HepG2 (cell line): ENCODE measurements around the gene CNP. TPM values are rescaled to one million over a fixed set of nuclear protein-coding genes. Genes with fewer than 3 reads are reported as not detected.

Experiments
- AGO1 ChIP-seq: fragments of 200-400 bp; formaldehyde crosslinking; IDR thresholded peaks from 2 replicates; pipeline ENCODE4 v1.6.1; 2017; ENCODE audit warnings: mild to moderate bottlenecking, low read depth, low read length, moderate library complexity; ENCODE audit not compliant: poor library complexity, severe bottlenecking
- BCL3 ChIP-seq: sonication (generic); formaldehyde crosslinking; IDR thresholded peaks from 2 replicates; pipeline ENCODE4 v1.5.1; 2020; ENCODE audit warnings: mild to moderate bottlenecking, missing genetic modification reagents, moderate library complexity
- CBX5 ChIP-seq: sonication (generic); formaldehyde crosslinking; IDR thresholded peaks from 2 replicates; pipeline ENCODE4 v1.4.0; 2020; ENCODE audit warnings: missing genetic modification reagents, borderline replicate concordance
- CEBPB ChIP-seq: IDR thresholded peaks from 2 replicates; pipeline ENCODE4 v1.6.1; 2011; ENCODE audit warnings: low read depth, low read length, improper control_type of control experiment, borderline replicate concordance
- CERS6 ChIP-seq: sonication (generic); formaldehyde crosslinking; IDR thresholded peaks from 2 replicates; pipeline ENCODE4 v1.5.0; 2020; ENCODE audit warnings: missing genetic modification reagents
- GTF2F1 ChIP-seq: fragments of 150-350 bp; IDR thresholded peaks from 2 replicates; pipeline ENCODE4 v1.6.1; 2014; ENCODE audit warnings: low read length
- HNRNPUL1 ChIP-seq: fragments of 200-400 bp; formaldehyde crosslinking; IDR thresholded peaks from 2 replicates; pipeline ENCODE4 v1.6.1; 2017; ENCODE audit warnings: low read depth, mild to moderate bottlenecking, low read length, moderate library complexity
- PLSCR1 ChIP-seq: sonication (generic); formaldehyde crosslinking; IDR thresholded peaks from 2 replicates; pipeline ENCODE4 v1.5.0; 2020; ENCODE audit warnings: missing genetic modification reagents, mild to moderate bottlenecking, borderline replicate concordance
- POLR2G ChIP-seq: fragments of 200-400 bp; formaldehyde crosslinking; IDR thresholded peaks from 2 replicates; pipeline ENCODE4 v1.6.1; 2018; ENCODE audit warnings: mild to moderate bottlenecking, low read depth, low read length, moderate library complexity
- RBM22 ChIP-seq: fragments of 200-400 bp; formaldehyde crosslinking; optimal IDR thresholded peaks from 2 replicates; pipeline ENCODE3; 2017; ENCODE audit warnings: mild to moderate bottlenecking, low read length, moderate library complexity
- SNAI1 ChIP-seq: sonication (generic); formaldehyde crosslinking; IDR thresholded peaks from 2 replicates; pipeline ENCODE4 v1.5.0; 2020; ENCODE audit warnings: mild to moderate bottlenecking, missing genetic modification reagents, borderline replicate concordance
- TARDBP ChIP-seq: sonication (generic); formaldehyde crosslinking; IDR thresholded peaks from 2 replicates; pipeline ENCODE4 v1.8.0; 2022; ENCODE audit warnings: mild to moderate bottlenecking, missing genetic modification reagents
- ZKSCAN1 ChIP-seq: fragments of 150-350 bp; IDR thresholded peaks from 2 replicates; pipeline ENCODE4 v1.6.1; 2014; ENCODE audit warnings: low read length
- ZNF263 ChIP-seq: sonication (generic); formaldehyde crosslinking; IDR thresholded peaks from 2 replicates; pipeline ENCODE4 v1.4.0; 2020; ENCODE audit warnings: missing genetic modification reagents
- ZNF572 ChIP-seq: sonication (generic); formaldehyde crosslinking; IDR thresholded peaks from 2 replicates; pipeline ENCODE4 v1.5.1; 2020; ENCODE audit warnings: mild to moderate bottlenecking, missing genetic modification reagents
- ZNF687 ChIP-seq: sonication (generic); formaldehyde crosslinking; IDR thresholded peaks from 2 replicates; pipeline ENCODE4 v1.5.1; 2020; ENCODE audit warnings: mild to moderate bottlenecking, missing genetic modification reagents, moderate library complexity
- ZNF766 ChIP-seq: sonication (generic); formaldehyde crosslinking; IDR thresholded peaks from 2 replicates; pipeline ENCODE4 v1.5.0; 2020; ENCODE audit warnings: missing genetic modification reagents, borderline replicate concordance
- polyA plus RNA-seq, 8 experiments: library from polyadenylated mRNA; depleted of rRNA in 3 of 8; stranded (reverse) in 7 of 8; unstranded in 1 of 8; fragments of >200 nt; fragmentation: Illumina TruSeq in 4 of 8; extraction: Trizol in 4 of 8; gene quantifications; 2 replicates each; pipeline versions ENCODE4 v1.2.1 to v1.2.3, GENCODE V29; 2011 to 2016; ENCODE audit warnings: low read depth in 4 of 8, missing spikeins in 1 of 8, mixed read lengths in 1 of 8; ENCODE audit not compliant: insufficient read depth in 1 of 8
- total RNA-seq, 5 experiments: library from RNA; depleted of rRNA; stranded (reverse); fragments of >200 nt; fragmentation: Illumina TruSeq; extraction: Trizol; gene quantifications; 2 replicates each; pipeline ENCODE4 v1.2.3, GENCODE V29; 2016; ENCODE audit warnings: low read depth in 1 of 5
- TF ChIP-seq, protein P1 (sequence below): sonication (generic); formaldehyde crosslinking; IDR thresholded peaks from 2 replicates; pipeline ENCODE4 v1.8.0; 2022; ENCODE audit warnings: missing genetic modification reagents, mild to moderate bottlenecking, moderate library complexity, borderline replicate concordance

CNP gene
- total and polyA plus RNA-seq, 2 of the 13 experiments (the other 11 are each of a cell fraction or from before 2014, with no cell fraction given), result 97.2 to 161 TPM

GRCh38 chr17:41975099-41976083 lies 8.8 kb downstream of the CNP start (continued):
- TF ChIP-seq ZNF766 (CRISPR knock-in tag) (no peak), HNRNPUL1 (no peak), POLR2G (peak; percentile 65), TARDBP (CRISPR knock-in tag) (no peak), CERS6 (no peak), GTF2F1 (no peak), ZKSCAN1 (no peak), ZNF263 (CRISPR knock-in tag) (no peak), BCL3 (CRISPR knock-in tag) (no peak), ZNF687 (CRISPR knock-in tag) (0 out of 2 replicates have a peak, but pooled peaks have one; percentile 3), AGO1 (peak; percentile 83), SNAI1 (no peak), PLSCR1 (CRISPR knock-in tag) (no peak), RBM22 (peak; percentile 57), CEBPB (no peak), ZNF572 (CRISPR knock-in tag) (no peak), CBX5 (CRISPR knock-in tag) (no peak)
- TF ChIP-seq, protein P1, sequence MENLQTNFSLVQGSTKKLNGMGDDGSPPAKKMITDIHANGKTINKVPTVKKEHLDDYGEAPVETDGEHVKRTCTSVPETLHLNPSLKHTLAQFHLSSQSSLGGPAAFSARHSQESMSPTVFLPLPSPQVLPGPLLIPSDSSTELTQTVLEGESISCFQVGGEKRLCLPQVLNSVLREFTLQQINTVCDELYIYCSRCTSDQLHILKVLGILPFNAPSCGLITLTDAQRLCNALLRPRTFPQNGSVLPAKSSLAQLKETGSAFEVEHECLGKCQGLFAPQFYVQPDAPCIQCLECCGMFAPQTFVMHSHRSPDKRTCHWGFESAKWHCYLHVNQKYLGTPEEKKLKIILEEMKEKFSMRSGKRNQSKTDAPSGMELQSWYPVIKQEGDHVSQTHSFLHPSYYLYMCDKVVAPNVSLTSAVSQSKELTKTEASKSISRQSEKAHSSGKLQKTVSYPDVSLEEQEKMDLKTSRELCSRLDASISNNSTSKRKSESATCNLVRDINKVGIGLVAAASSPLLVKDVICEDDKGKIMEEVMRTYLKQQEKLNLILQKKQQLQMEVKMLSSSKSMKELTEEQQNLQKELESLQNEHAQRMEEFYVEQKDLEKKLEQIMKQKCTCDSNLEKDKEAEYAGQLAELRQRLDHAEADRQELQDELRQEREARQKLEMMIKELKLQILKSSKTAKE (CRISPR knock-in tag), result no peak
